Subcutaneous abdominal adipose tissue (tissue), 5 donors: ENCODE data around the gene PCBP3.
"Not testable (repeated sequence)": the region's sequence is repeated elsewhere in the genome, so short reads cannot be mapped to it uniquely, and the experiment has no call there.

Experiments
- H3K27ac ChIP-seq: one replicate; pipeline ENCODE4 v1.7.0; 2013; ENCODE audit warnings: low read depth, mild to moderate bottlenecking, inconsistent platforms, low read length, moderate library complexity
- H3K27me3 ChIP-seq, 5 donors: one replicate each; pipeline ENCODE4 v1.7.0; 2013; ENCODE audit warnings: low read length in 5 of 5, inconsistent platforms in 1 of 5; ENCODE audit not compliant: control insufficient read depth in 5 of 5, insufficient read depth in 4 of 5
- H3K36me3 ChIP-seq, 5 donors: one replicate each; pipeline ENCODE4 v1.7.0; 2013; ENCODE audit warnings: low read length in 5 of 5; ENCODE audit not compliant: control insufficient read depth in 5 of 5, insufficient read depth in 5 of 5
- H3K4me1 ChIP-seq, 5 donors: one replicate each; pipeline ENCODE4 v1.7.0; 2013; ENCODE audit warnings: low read length in 5 of 5, mild to moderate bottlenecking in 3 of 5, moderate library complexity in 1 of 5; ENCODE audit not compliant: control insufficient read depth in 5 of 5, insufficient read depth in 5 of 5
- H3K4me3 ChIP-seq, 5 donors: one replicate each; pipeline ENCODE4 v1.7.0; 2013; ENCODE audit warnings: low read length in 5 of 5, low read depth in 1 of 5
- H3K9ac ChIP-seq, 5 donors: one replicate each; pipeline ENCODE4 v1.7.0; 2013; ENCODE audit warnings: low read length in 5 of 5, mild to moderate bottlenecking in 4 of 5, moderate library complexity in 3 of 5
- H3K9me3 ChIP-seq, 5 donors: one replicate each; pipeline ENCODE4 v1.7.0; 2013; ENCODE audit warnings: low read length in 5 of 5; ENCODE audit not compliant: control insufficient read depth in 5 of 5
- donor health status: healthy.
- donor health status: healthy.
- donor health status: healthy.
- donor health status: healthy.
- donor health status: healthy.

The PCBP3 gene

GRCh38 chr21:45846373-45847160 lies 203.0 kb downstream of the PCBP3 start:
- no peak overlapping the region for H3K27ac ChIP-seq
- no peak overlapping the region for H3K9ac ChIP-seq
- no peak overlapping the region for H3K4me3 ChIP-seq

GRCh38 chr21:45847870-45848269 lies 204.3 kb downstream of the PCBP3 start:
- Histone ChIP-seq H3K4me1 (peaks cover 9 to 26% (median 15%) of the 10 kb centered on the region in 5 donors), H3K9me3 (no peaks in the 10 kb centered on the region), H3K27me3 (no peaks in the 10 kb centered on the region), H3K4me3 (no peak overlapping the region), H3K27ac (no peak overlapping the region), H3K36me3 (no peaks in the 10 kb centered on the region), H3K9ac (no peak overlapping the region)

More at GRCh38 chr21:45846373-45847160, 203.0 kb downstream of the PCBP3 start:
- peaks cover 0 to 5% (median 4%) of the 10 kb centered on the region in 5 donors for H3K9me3 ChIP-seq
- H3K4me1 ChIP-seq: peaks cover 9 to 27% (median 15%) of the 10 kb centered on the region in 5 donors
- no peaks in the 10 kb centered on the region for H3K36me3 ChIP-seq
- H3K27me3 ChIP-seq: no peaks in the 10 kb centered on the region

GRCh38 chr21:45848331-45848730 lies 204.8 kb downstream of the PCBP3 start:
- no peak overlapping the region for H3K27ac ChIP-seq
- H3K4me3 ChIP-seq: no peak overlapping the region
- H3K9ac ChIP-seq: no peak overlapping the region
- no peaks in the 10 kb centered on the region for H3K27me3 ChIP-seq
- H3K4me1 ChIP-seq: peaks cover 9 to 23% (median 15%) of the 10 kb centered on the region in 5 donors
- H3K9me3 ChIP-seq: no peaks in the 10 kb centered on the region
- no peaks in the 10 kb centered on the region for H3K36me3 ChIP-seq

- no peaks in the 10 kb centered on the region for H3K36me3 ChIP-seq
- no peaks in the 10 kb centered on the region for H3K27me3 ChIP-seq
- H3K27ac ChIP-seq: no peak overlapping the region
- no peaks in the 10 kb centered on the region for H3K9me3 ChIP-seq
- peaks cover 9 to 23% (median 15%) of the 10 kb centered on the region in 5 donors for H3K4me1 ChIP-seq
- H3K9ac ChIP-seq: no peak overlapping the region
- H3K4me3 ChIP-seq: no peak overlapping the region
These were observed 205.3 kb downstream of the PCBP3 start for GRCh38 chr21:45848805-45849204.

GRCh38 chr21:45849651-45850050 lies 206.1 kb downstream of the PCBP3 start:
- Histone ChIP-seq H3K9ac (no peak overlapping the region), H3K27ac (no peak overlapping the region), H3K36me3 (no peaks in the 10 kb centered on the region), H3K27me3 (no peaks in the 10 kb centered on the region), H3K4me3 (no peak overlapping the region), H3K9me3 (no peaks in the 10 kb centered on the region), H3K4me1 (peaks cover 9 to 23% (median 15%) of the 10 kb centered on the region in 5 donors)

GRCh38 chr21:45850181-45850580 lies 206.7 kb downstream of the PCBP3 start:
- Histone ChIP-seq H3K9ac (no peak overlapping the region), H3K36me3 (no peaks in the 10 kb centered on the region), H3K27ac (no peak overlapping the region), H3K9me3 (no peaks in the 10 kb centered on the region), H3K4me1 (peaks cover 11 to 23% (median 15%) of the 10 kb centered on the region in 5 donors), H3K4me3 (no peak overlapping the region), H3K27me3 (peaks cover 0 to 3% (median 0%) of the 10 kb centered on the region in 5 donors)

- not testable (repeated sequence) for H3K9ac ChIP-seq, H3K4me3 ChIP-seq, H3K27me3 ChIP-seq, H3K9me3 ChIP-seq, H3K36me3 ChIP-seq, H3K27ac ChIP-seq
- peaks cover 2 to 10% (median 4%) of the 10 kb centered on the region in 5 donors for H3K4me1 ChIP-seq
These were observed 208.9 kb downstream of the PCBP3 start for GRCh38 chr21:45852386-45852785.

- Histone ChIP-seq H3K4me1 (peaks cover 0 to 5% (median 4%) of the 10 kb centered on the region in 5 donors), H3K27ac (no peak overlapping the region), H3K27me3 (peaks cover 0 to 4% (median 0%) of the 10 kb centered on the region in 5 donors), H3K36me3 (no peaks in the 10 kb centered on the region), H3K9me3 (no peaks in the 10 kb centered on the region), H3K4me3 (no peak overlapping the region), H3K9ac (no peak overlapping the region)
These were observed 209.4 kb downstream of the PCBP3 start for GRCh38 chr21:45852886-45853400.

GRCh38 chr21:45853703-45854342 lies 210.3 kb downstream of the PCBP3 start:
- H3K4me1 ChIP-seq: peaks cover 0 to 5% (median 4%) of the 10 kb centered on the region in 5 donors
- H3K9me3 ChIP-seq: no peaks in the 10 kb centered on the region
- no peak overlapping the region for H3K27ac ChIP-seq
- no peak overlapping the region for H3K4me3 ChIP-seq
- H3K9ac ChIP-seq: no peak overlapping the region
- no peaks in the 10 kb centered on the region for H3K36me3 ChIP-seq
- peaks cover 0 to 4% (median 0%) of the 10 kb centered on the region in 5 donors for H3K27me3 ChIP-seq

- no peaks in the 10 kb centered on the region for H3K9me3 ChIP-seq
- H3K4me1 ChIP-seq: peaks cover 0 to 5% (median 4%) of the 10 kb centered on the region in 5 donors
- H3K9ac ChIP-seq: peak overlapping the region in 1 of 5 donors; percentile 48
- H3K36me3 ChIP-seq: no peaks in the 10 kb centered on the region
- H3K27ac ChIP-seq: no peak overlapping the region
- H3K27me3 ChIP-seq: peaks cover 0 to 4% (median 0%) of the 10 kb centered on the region in 5 donors
- H3K4me3 ChIP-seq: no peak overlapping the region
These were observed 211.2 kb downstream of the PCBP3 start for GRCh38 chr21:45854690-45855247.
